ENCODE results near the gene IRF8.
"Not testable (repeated sequence)": the region's sequence is repeated elsewhere in the genome, so short reads cannot be mapped to it uniquely, and the experiment has no call there.

The IRF8 gene

GRCh38 chr16:85898521-85899442 is at the start of gene IRF8:
Gene IRF8 (plus strand): TSS chr16:85899162. CDS start chr16:85903016, 3,854 bp downstream.
- no peak for DNase-seq (ENCODE audit: low spot score)

DNA sequence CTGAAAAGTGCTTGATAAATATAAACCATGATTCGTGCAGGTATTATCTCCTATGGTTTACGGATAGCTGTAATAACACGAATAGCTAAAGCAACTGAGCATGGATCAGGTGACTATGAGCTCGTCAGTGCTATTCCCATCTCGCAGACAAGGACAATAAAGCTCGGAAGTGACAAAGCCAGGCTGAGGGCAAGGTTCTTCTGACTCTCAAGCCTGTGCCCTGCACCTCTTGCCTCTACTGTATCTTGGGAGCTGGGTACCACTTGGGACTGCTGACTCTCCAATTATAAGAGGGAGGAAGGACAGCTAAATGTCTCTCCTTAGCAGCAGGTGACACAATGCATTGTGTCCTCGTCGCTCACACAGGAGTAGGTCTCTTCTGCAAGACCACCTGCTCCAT is 49.6 kb upstream of the IRF8 start:
- no peak for DNase-seq (ENCODE audit: low spot score)

- DNase-seq (ENCODE audit: low spot score): no peak
Observed at GRCh38 chr16:85850344-85850880, 48.5 kb upstream of the IRF8 start.

- DNase-seq (ENCODE audit: low spot score): no peak
Observed at GRCh38 chr16:85851034-85851785, 47.8 kb upstream of the IRF8 start.

- no peak for DNase-seq (ENCODE audit: low spot score)
Observed at GRCh38 chr16:85853547-85854545, 45.1 kb upstream of the IRF8 start.

DNA sequence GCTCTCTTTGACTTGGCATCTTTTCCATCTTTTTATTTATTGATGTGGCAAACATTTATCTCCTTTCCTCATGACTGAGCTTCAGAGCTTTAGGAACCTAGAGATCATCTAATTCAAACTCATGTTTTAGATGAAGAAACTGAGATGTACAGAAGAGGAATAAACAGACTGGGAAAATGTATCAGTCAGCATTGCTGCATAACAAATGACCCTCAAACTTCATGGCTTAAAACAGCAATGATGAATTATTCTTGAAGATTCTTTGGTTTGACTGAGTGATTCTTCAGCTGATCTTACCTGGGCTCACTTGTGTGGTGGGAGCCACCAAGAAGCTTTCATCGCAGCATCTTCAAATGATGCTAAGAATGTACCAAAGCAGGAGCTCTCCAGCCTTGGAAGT is 44.0 kb upstream of the IRF8 start:
- DNase-seq (ENCODE audit: low spot score): no peak

GRCh38 chr16:85856079-85856478 is 42.9 kb upstream of the IRF8 start:
- DNase-seq (ENCODE audit: low spot score): no peak

DNA sequence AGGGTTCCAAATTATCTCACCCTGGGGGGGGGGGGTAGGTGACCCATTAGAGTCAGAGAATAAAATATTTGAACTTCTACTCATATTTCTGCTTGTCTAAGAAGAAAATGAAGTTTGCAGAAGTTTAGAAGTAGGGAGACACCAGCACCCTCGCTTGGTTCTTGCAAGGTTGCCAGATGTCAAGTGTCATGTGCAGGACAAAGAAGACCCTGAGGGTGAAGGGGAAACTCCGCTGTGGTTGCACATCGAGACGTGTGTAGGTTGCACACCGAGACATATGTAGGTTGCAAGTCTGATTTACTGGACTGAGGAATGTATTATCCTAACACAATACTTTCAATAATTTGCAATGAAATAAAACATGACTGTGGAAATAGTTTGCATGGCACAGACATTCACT is 42.4 kb upstream of the IRF8 start:
- no peak for DNase-seq (ENCODE audit: low spot score)

GRCh38 chr16:85857406-85857805 is 41.6 kb upstream of the IRF8 start:
- no peak for DNase-seq (ENCODE audit: low spot score)

- DNase-seq (ENCODE audit: low spot score): not testable (repeated sequence)
Observed at GRCh38 chr16:85858571-85858970, 40.4 kb upstream of the IRF8 start.

GRCh38 chr16:85858984-85859817 is 39.8 kb upstream of the IRF8 start:
- no peak for DNase-seq (ENCODE audit: low spot score)

- no peak for DNase-seq (ENCODE audit: low spot score)
Observed at GRCh38 chr16:85859818-85860125, 39.2 kb upstream of the IRF8 start.

DNA sequence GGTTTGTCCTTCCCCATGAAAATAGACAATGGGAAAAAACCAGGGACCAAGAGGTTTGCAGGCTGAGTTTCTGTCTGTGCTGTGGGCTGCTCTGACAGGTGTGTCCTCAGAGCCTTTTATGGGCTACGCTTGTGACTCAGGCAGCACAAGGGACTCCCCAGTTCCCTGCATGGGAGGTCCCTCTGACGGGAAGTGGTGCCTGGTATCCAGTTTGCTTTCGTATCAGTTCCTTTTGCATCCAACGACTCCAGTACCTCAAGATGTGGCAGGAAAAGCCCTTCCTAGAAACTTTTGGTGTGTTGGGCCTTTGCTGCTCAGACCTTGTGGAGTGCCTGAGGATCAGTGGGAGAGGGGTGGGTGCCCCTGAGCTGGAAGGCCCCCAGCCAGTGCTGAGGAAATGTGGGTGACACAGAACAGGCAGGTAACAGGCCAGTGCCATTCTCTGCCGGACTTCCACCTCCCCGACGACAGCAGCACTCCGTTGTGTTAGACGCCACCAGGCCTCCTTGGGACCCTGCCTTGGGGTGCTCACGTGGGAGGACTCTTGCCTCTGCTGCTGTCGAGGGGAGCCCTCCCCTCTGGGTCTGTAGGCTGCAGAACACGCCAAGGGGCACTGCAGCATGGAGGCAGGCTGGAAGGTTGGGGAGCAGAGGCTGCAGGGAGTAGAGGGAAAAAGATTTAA is 38.4 kb upstream of the IRF8 start:
- DNase-seq (ENCODE audit: low spot score): no peak

DNA sequence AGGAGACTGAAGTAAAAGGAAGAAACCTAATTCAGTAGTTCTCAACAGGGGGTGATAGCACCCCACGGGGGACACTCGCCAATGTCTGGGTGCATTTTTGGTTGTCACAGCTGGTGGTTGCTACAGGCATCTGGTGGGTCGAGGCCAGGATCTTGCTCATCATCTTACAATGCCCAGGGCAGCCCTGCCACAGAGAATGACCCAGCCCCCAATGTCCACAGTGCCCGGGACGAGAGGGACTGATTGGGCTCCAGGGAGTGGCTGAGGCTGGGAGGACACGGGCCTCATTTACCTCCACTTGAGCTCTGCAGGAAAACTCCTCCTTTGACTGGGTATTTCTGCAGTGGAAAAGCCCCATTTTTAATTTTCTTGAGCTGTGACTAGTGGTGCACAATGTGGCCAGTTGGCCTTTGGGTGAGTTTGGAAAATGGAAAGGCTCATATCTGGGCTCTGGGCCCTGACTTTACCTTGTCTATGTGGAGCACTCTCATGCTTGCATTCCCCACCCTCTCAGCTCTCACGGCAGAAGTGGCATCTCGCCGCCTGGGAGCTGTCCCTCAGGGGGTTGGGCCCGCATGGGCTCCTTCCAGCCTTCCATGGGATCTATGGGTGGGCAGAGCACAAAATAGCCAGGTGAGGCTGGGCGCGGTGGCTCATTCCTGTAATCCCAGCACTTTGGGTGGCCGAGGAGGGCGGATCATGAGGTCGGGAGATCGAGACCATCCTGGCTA is 37.7 kb upstream of the IRF8 start:
- no peak for DNase-seq (ENCODE audit: low spot score)

DNA sequence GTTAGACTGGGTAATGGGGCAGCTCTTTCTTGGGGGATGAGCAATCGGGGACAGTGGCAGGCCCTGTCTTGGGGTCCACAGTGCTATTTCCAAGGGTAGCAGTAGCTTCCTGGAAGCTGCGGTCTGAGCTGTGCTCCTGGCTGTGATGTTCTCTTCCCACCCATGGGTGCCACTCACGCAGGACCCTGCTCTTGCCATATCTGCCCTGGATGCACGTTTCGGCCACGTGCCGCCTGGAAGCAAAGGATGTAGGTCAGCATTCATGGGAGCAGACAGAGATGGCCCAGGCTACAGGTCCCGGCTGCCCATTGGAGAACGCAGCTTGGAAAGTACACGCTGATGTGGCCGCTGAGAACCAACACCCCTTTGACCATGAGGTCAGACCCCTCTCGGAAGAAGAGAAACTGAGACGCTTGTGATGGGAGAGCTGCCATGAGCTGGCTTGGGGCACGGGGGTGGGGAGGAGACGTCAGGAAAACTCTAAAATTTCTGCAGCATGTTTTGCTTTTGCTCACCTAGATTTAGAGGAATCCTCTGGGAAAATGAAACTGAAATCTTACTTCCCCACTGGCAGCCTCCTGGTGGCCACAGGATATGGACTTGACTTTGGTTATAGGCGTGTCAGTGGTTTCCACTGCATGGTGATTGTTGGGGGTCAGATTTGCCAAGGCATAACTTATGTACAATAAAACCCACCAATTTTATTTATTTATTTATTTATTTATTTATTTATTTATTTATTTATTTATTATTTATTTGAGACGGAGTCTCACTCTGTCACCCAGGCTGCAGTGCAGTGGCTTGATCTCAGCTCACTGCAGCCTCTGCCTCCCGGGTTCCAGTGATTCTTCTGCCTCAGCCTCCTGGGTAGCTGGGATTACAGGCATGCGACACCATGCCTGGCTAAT is 36.2 kb upstream of the IRF8 start:
- DNase-seq (ENCODE audit: low spot score): no peak

DNA sequence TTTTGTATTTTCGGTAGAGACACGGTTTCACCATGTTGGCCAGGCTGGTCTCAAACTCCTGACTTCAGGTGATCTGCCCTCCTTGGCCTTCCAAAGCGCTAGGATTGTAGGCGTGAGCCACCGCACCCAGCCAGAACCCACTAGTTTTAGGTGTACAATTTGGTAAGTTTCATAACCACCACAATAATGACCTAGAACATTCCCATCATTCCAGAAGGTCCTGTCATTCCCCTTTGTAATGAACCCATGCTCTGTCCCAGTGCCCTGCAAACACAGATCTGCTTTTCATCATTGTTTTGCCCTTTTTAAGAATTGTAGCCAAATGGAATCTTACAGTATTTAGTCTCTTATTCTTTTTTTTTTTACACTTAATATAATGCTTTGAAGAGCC is 35.6 kb upstream of the IRF8 start:
- DNase-seq (ENCODE audit: low spot score): no peak

GRCh38 chr16:85864965-85865364 is 34.0 kb upstream of the IRF8 start:
- no peak for DNase-seq (ENCODE audit: low spot score)

- no peak for DNase-seq (ENCODE audit: low spot score)
Observed at GRCh38 chr16:85867189-85867588, 31.8 kb upstream of the IRF8 start.

- no peak for DNase-seq (ENCODE audit: low spot score)
Observed at GRCh38 chr16:85868495-85868894, 30.5 kb upstream of the IRF8 start.

All from HuH-7.5 (cell line).